ENCODE data around the gene NINL.

NINL gene

GRCh38 chr20:25533920-25534700 lies 51.2 kb downstream of the NINL start:
- no peak for DNase-seq (ENCODE audit: low read depth)
- no peak overlapping the region for H3K4me3 ChIP-seq (ENCODE audit: low read depth, low read length)
- TF ChIP-seq POLR2A (IDR thresholded peaks at IDR 0.05; ENCODE audit: extremely low read depth, insufficient read length) (no peak), MYC (IDR thresholded peaks at IDR 0.05; ENCODE audit: low read depth, low read length) (no peak), MAX (IDR thresholded peaks at IDR 0.05; ENCODE audit: low read depth, low read length) (no peak), CTCF (IDR thresholded peaks at IDR 0.05; ENCODE audit: low read depth, low read length) (no peak)

- no peak for DNase-seq (ENCODE audit: low read depth)
- TF ChIP-seq POLR2A (IDR thresholded peaks at IDR 0.05; ENCODE audit: extremely low read depth, insufficient read length) (no peak), MAX (IDR thresholded peaks at IDR 0.05; ENCODE audit: low read depth, low read length) (no peak), CTCF (IDR thresholded peaks at IDR 0.05; ENCODE audit: low read depth, low read length) (no peak), MYC (IDR thresholded peaks at IDR 0.05; ENCODE audit: low read depth, low read length) (no peak)
- H3K4me3 ChIP-seq (ENCODE audit: low read depth, low read length): no peak overlapping the region
These were observed 52.4 kb downstream of the NINL start for GRCh38 chr20:25532971-25533391.

GRCh38 chr20:25532015-25532751 lies 53.1 kb downstream of the NINL start:
- no peak for TF ChIP-seq MYC (IDR thresholded peaks at IDR 0.05; ENCODE audit: low read depth, low read length)
- no peak for TF ChIP-seq MAX (IDR thresholded peaks at IDR 0.05; ENCODE audit: low read depth, low read length)
- TF ChIP-seq CTCF (IDR thresholded peaks at IDR 0.05; ENCODE audit: low read depth, low read length): no peak
- no peak for TF ChIP-seq POLR2A (IDR thresholded peaks at IDR 0.05; ENCODE audit: extremely low read depth, insufficient read length)
- no peak for DNase-seq (ENCODE audit: low read depth)
- H3K4me3 ChIP-seq (ENCODE audit: low read depth, low read length): no peak overlapping the region

- TF ChIP-seq MYC (IDR thresholded peaks at IDR 0.05; ENCODE audit: low read depth, low read length) (no peak), MAX (IDR thresholded peaks at IDR 0.05; ENCODE audit: low read depth, low read length) (no peak), CTCF (IDR thresholded peaks at IDR 0.05; ENCODE audit: low read depth, low read length) (no peak), POLR2A (IDR thresholded peaks at IDR 0.05; ENCODE audit: extremely low read depth, insufficient read length) (no peak)
- H3K4me3 ChIP-seq (ENCODE audit: low read depth, low read length): no peak overlapping the region
- DNase-seq (ENCODE audit: low read depth): no peak
These were observed 55.9 kb downstream of the NINL start for GRCh38 chr20:25529295-25529951.

GRCh38 chr20:25527949-25528348 lies 57.4 kb downstream of the NINL start:
- H3K4me3 ChIP-seq (ENCODE audit: low read depth, low read length): no peak overlapping the region
- no peak for DNase-seq (ENCODE audit: low read depth)
- TF ChIP-seq POLR2A (IDR thresholded peaks at IDR 0.05; ENCODE audit: extremely low read depth, insufficient read length) (no peak), CTCF (IDR thresholded peaks at IDR 0.05; ENCODE audit: low read depth, low read length) (no peak), MAX (IDR thresholded peaks at IDR 0.05; ENCODE audit: low read depth, low read length) (no peak), MYC (IDR thresholded peaks at IDR 0.05; ENCODE audit: low read depth, low read length) (no peak)

Data from NB4 (cell line).